OCI-LY7 (cell line): Measurements from ENCODE around the gene DGUOK.

Experiments used
- EZH2phosphoT487 ChIP-seq: fragments of 200-600 bp; sonication (generic); IDR thresholded peaks from 2 replicates; pipeline ENCODE4 v1.6.1; 2018; ENCODE audit warnings: low read depth, borderline replicate concordance, mild to moderate bottlenecking, mixed run types, antibody characterized with exemption, low read length, moderate library complexity, mixed read lengths
- TF ChIP-seq, protein P1 (sequence below): fragments of 200-600 bp; sonication (generic); conservative IDR thresholded peaks from 2 replicates; pipeline ENCODE4 v1.5.1; 2014; ENCODE audit warnings: mild to moderate bottlenecking, antibody characterized with exemption, low read length, moderate library complexity, mixed read lengths

DNA sequence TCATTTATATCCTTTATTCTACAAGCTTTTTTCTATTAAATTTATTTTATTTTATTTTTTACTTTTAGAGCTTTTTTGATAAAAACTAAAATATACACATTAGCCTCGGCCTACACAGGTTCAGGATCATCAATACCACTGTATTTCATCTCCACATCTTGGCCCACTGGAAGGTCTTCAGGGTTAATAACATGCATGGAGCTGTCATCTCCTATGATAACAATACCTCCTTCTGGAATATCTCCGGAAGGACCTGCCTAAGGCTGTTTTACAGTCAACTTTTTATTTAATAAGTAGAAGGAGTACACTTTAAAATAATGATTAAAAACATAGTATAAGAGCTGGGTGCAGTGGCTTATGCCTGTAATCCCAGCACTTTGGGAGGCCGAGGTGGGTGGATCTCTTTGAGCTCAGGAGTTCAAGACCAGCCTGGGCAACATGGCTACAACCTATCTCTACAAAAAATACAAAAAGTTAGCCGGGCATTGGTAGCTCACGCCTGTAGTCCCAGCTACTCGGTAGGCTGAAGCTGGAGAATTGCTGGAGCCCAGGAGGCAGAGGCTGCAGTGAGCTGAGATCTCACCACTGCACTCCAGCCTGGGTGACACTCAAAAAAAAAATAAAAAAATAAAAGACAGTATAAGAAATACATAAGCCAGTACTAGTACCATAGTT, 15.7 kb upstream of the DGUOK start:
- TF ChIP-seq, protein P1, sequence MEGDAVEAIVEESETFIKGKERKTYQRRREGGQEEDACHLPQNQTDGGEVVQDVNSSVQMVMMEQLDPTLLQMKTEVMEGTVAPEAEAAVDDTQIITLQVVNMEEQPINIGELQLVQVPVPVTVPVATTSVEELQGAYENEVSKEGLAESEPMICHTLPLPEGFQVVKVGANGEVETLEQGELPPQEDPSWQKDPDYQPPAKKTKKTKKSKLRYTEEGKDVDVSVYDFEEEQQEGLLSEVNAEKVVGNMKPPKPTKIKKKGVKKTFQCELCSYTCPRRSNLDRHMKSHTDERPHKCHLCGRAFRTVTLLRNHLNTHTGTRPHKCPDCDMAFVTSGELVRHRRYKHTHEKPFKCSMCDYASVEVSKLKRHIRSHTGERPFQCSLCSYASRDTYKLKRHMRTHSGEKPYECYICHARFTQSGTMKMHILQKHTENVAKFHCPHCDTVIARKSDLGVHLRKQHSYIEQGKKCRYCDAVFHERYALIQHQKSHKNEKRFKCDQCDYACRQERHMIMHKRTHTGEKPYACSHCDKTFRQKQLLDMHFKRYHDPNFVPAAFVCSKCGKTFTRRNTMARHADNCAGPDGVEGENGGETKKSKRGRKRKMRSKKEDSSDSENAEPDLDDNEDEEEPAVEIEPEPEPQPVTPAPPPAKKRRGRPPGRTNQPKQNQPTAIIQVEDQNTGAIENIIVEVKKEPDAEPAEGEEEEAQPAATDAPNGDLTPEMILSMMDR, result no peak
- no peak for TF ChIP-seq EZH2phosphoT487
